Omental fat pad (tissue), 4 donors: ENCODE results near the gene CHCHD3. TPM values are rescaled to one million over a fixed set of nuclear protein-coding genes. Genes with fewer than 3 reads are reported as not detected.

Experiments
- ATAC-seq: fragments of 150-250 bp; one replicate; pipeline ENCODE4 v1.9.1; 2016; ENCODE audit warnings: mild to moderate bottlenecking, moderate library complexity; ENCODE audit not compliant: low FRiP score
- DNase-seq: peaks from one replicate; pipeline ENCODE4 v3.0.0-alpha.2; 2019; ENCODE audit warnings: low spot score
- CTCF ChIP-seq, 3 donors: fragments of 450-650 bp; IDR thresholded peaks; one replicate each; pipeline ENCODE4 v1.5.1; 2016 to 2017; ENCODE audit warnings: antibody characterized with exemption in 3 of 3, mild to moderate bottlenecking in 3 of 3, moderate library complexity in 2 of 3
- total RNA-seq, 4 donors: library from RNA; depleted of rRNA; stranded (reverse); fragments of >200 nt; gene quantifications; one replicate each; pipeline ENCODE4 v1.1.0, GENCODE V29; 2016

Gene CHCHD3
- total RNA-seq, 4 donors from 2014 or later = 53.0 to 63.1 (median 56.5) TPM

GRCh38 chr7:132776048-132776620 lies 305.8 kb downstream of the CHCHD3 start:
- no peak for TF ChIP-seq CTCF (IDR thresholded peaks at IDR 0.05)
- no peak for DNase-seq
- no peak for ATAC-seq

- ATAC-seq = no peak
- DNase-seq = no peak
- TF ChIP-seq CTCF (IDR thresholded peaks at IDR 0.05) = no peak
Observed at GRCh38 chr7:132773527-132773956, 308.3 kb downstream of the CHCHD3 start.

- TF ChIP-seq CTCF (IDR thresholded peaks at IDR 0.05) = no peak
- ATAC-seq (no peak), DNase-seq (no peak)
Observed at GRCh38 chr7:132771301-132771730, 310.6 kb downstream of the CHCHD3 start.

GRCh38 chr7:132770055-132770454 lies 311.8 kb downstream of the CHCHD3 start:
- ATAC-seq (no peak), DNase-seq (no peak)
- TF ChIP-seq CTCF (IDR thresholded peaks at IDR 0.05) = no peak

- no peak for ATAC-seq
- no peak for DNase-seq
- no peak for TF ChIP-seq CTCF (IDR thresholded peaks at IDR 0.05)
Observed at GRCh38 chr7:132769280-132769679, 312.6 kb downstream of the CHCHD3 start.

GRCh38 chr7:132768099-132768498 lies 313.8 kb downstream of the CHCHD3 start:
- no peak for TF ChIP-seq CTCF (IDR thresholded peaks at IDR 0.05)

GRCh38 chr7:132767378-132767777 lies 314.5 kb downstream of the CHCHD3 start:
- no peak for TF ChIP-seq CTCF (IDR thresholded peaks at IDR 0.05)
- DNase-seq (no peak), ATAC-seq (no peak)

More at GRCh38 chr7:132768099-132768498, 313.8 kb downstream of the CHCHD3 start:
- ATAC-seq = no peak
- DNase-seq = no peak
